Activated CD4-positive, alpha-beta T cell treated with anti-CD3 and anti-CD28 coated beads, Interleukin-10, Interleukin-2, amounts not matched to agents 100 ng/mL and 50 ng/mL, durations not matched to agents 16 hours and 8 hours (primary cell): ENCODE measurements around the gene ROBO1.

Source experiments
- DNase-seq: peaks from one replicate; pipeline ENCODE4 v3.0.0-alpha.2; 2020

Gene ROBO1

GRCh38 chr3:78569804-78570203 is 1198.0 kb downstream of the ROBO1 start:
- DNase-seq = no peak

GRCh38 chr3:78565712-78566111 is 1202.1 kb downstream of the ROBO1 start:
- DNase-seq = no peak

GRCh38 chr3:78562328-78562727 is 1205.5 kb downstream of the ROBO1 start:
- DNase-seq = no peak
